ENCODE results near the gene RUNX2. TPM values are rescaled to one million over a fixed set of nuclear protein-coding genes. Genes with fewer than 3 reads are reported as not detected.

The RUNX2 gene
- polyA plus RNA-seq, 1 donor from 2014 or later = not detected

GRCh38 chr6:45426251-45426650 is 98.1 kb downstream of the RUNX2 start:
- H3K4me2 ChIP-seq (ENCODE audit: low read length) = no peak overlapping the region
- H3K9ac ChIP-seq (ENCODE audit: low read length) = no peak overlapping the region
- H3K9me3 ChIP-seq (ENCODE audit: low read length) = no peaks in the 10 kb centered on the region
- no peak for TF ChIP-seq CTCF (IDR thresholded peaks at IDR 0.05; ENCODE audit: poor library complexity, severe bottlenecking)
- TF ChIP-seq REST (IDR thresholded peaks at IDR 0.05; ENCODE audit: borderline replicate concordance) = no peak
- TF ChIP-seq TAF1 (IDR thresholded peaks at IDR 0.05; ENCODE audit: low read depth) = no peak
- no peak for TF ChIP-seq SMC3 (conservative IDR thresholded peaks at IDR 0.05; ENCODE audit: poor library complexity)
- no peak for TF ChIP-seq POLR2AphosphoS5 (IDR thresholded peaks at IDR 0.05)
- no peak for TF ChIP-seq EZH2 (IDR thresholded peaks at IDR 0.05; ENCODE audit: borderline replicate concordance, insufficient read depth, low read length, poor library complexity, severe bottlenecking)
- H3K4me3 ChIP-seq (ENCODE audit: low read length) = no peak overlapping the region
- no peaks in the 10 kb centered on the region for H3K9me2 ChIP-seq (ENCODE audit: insufficient read depth, low read length)
- no peak overlapping the region for H2AFZ ChIP-seq (ENCODE audit: low read depth, low read length)
- no peaks in the 10 kb centered on the region for H3F3A ChIP-seq (ENCODE audit: insufficient read depth, low read length, poor library complexity, severe bottlenecking)
- H3K36me3 ChIP-seq (ENCODE audit: insufficient read depth, low read length) = no peaks in the 10 kb centered on the region
- peaks cover 48% of the 10 kb centered on the region for H3K27me3 ChIP-seq (ENCODE audit: insufficient read depth, low read depth, low read length)
- H3K27ac ChIP-seq (ENCODE audit: low read length) = no peak overlapping the region
- no peaks in the 10 kb centered on the region for H4K20me1 ChIP-seq (ENCODE audit: insufficient read depth)
- no peaks in the 10 kb centered on the region for H3K79me2 ChIP-seq (replicated peaks; ENCODE audit: insufficient read depth, low read length)

- H3K9me3 ChIP-seq (ENCODE audit: low read length) = no peaks in the 10 kb centered on the region
- no peaks in the 10 kb centered on the region for H3K79me2 ChIP-seq (replicated peaks; ENCODE audit: insufficient read depth, low read length)
- no peak overlapping the region for H3K27ac ChIP-seq (ENCODE audit: low read length)
- H3K36me3 ChIP-seq (ENCODE audit: insufficient read depth, low read length) = no peaks in the 10 kb centered on the region
- no peaks in the 10 kb centered on the region for H4K20me1 ChIP-seq (ENCODE audit: insufficient read depth)
- H3K4me3 ChIP-seq (ENCODE audit: low read length) = no peak overlapping the region
- no peak overlapping the region for H3K9ac ChIP-seq (ENCODE audit: low read length)
- no peak overlapping the region for H2AFZ ChIP-seq (ENCODE audit: low read depth, low read length)
- no peak overlapping the region for H3K4me2 ChIP-seq (ENCODE audit: low read length)
- no peaks in the 10 kb centered on the region for H3K9me2 ChIP-seq (ENCODE audit: insufficient read depth, low read length)
- peaks cover 35% of the 10 kb centered on the region for H3K27me3 ChIP-seq (ENCODE audit: insufficient read depth, low read depth, low read length)
- TF ChIP-seq MXI1 (conservative IDR thresholded peaks at IDR 0.05; ENCODE audit: poor library complexity, severe bottlenecking) = no peak
- H3F3A ChIP-seq (ENCODE audit: insufficient read depth, low read length, poor library complexity, severe bottlenecking) = no peaks in the 10 kb centered on the region
These were observed 99.6 kb downstream of the RUNX2 start for GRCh38 chr6:45427726-45428125.

GRCh38 chr6:45428727-45429126 is 100.6 kb downstream of the RUNX2 start:
- H2AFZ ChIP-seq (ENCODE audit: low read depth, low read length) = no peak overlapping the region
- H3K9me2 ChIP-seq (ENCODE audit: insufficient read depth, low read length) = no peaks in the 10 kb centered on the region
- no peaks in the 10 kb centered on the region for H3K9me3 ChIP-seq (ENCODE audit: low read length)
- TF ChIP-seq TAF1 (IDR thresholded peaks at IDR 0.05; ENCODE audit: low read depth) (no peak), POLR2AphosphoS5 (IDR thresholded peaks at IDR 0.05) (no peak), SMC3 (conservative IDR thresholded peaks at IDR 0.05; ENCODE audit: poor library complexity) (no peak), EZH2 (IDR thresholded peaks at IDR 0.05; ENCODE audit: borderline replicate concordance, insufficient read depth, low read length, poor library complexity, severe bottlenecking) (no peak)
- H3F3A ChIP-seq (ENCODE audit: insufficient read depth, low read length, poor library complexity, severe bottlenecking) = no peaks in the 10 kb centered on the region
- H4K20me1 ChIP-seq (ENCODE audit: insufficient read depth) = no peaks in the 10 kb centered on the region
- H3K27me3 ChIP-seq (ENCODE audit: insufficient read depth, low read depth, low read length) = peaks cover 25% of the 10 kb centered on the region
- no peak overlapping the region for H3K4me3 ChIP-seq (ENCODE audit: low read length)
- no peak overlapping the region for H3K27ac ChIP-seq (ENCODE audit: low read length)
- H3K9ac ChIP-seq (ENCODE audit: low read length) = no peak overlapping the region
- H3K79me2 ChIP-seq (replicated peaks; ENCODE audit: insufficient read depth, low read length) = no peaks in the 10 kb centered on the region
- H3K36me3 ChIP-seq (ENCODE audit: insufficient read depth, low read length) = no peaks in the 10 kb centered on the region
- no peak overlapping the region for H3K4me2 ChIP-seq (ENCODE audit: low read length)
